ENCODE results near the gene CECR2.

Gene CECR2

GRCh38 chr22:17569971-17570511, 200.8 kb downstream of the CECR2 start:
- no peak for DNase-seq (ENCODE audit: low read depth in 2 of 2)

- DNase-seq (ENCODE audit: low read depth in 2 of 2) = no peak
Measured at GRCh38 chr22:17570851-17571631, 201.8 kb downstream of the CECR2 start.

- no peak for DNase-seq (ENCODE audit: low read depth in 2 of 2)
Measured at GRCh38 chr22:17575151-17575550, 205.9 kb downstream of the CECR2 start.

- DNase-seq (ENCODE audit: low read depth in 2 of 2) = no peak
Measured at GRCh38 chr22:17575681-17576080, 206.4 kb downstream of the CECR2 start.

- no peak for DNase-seq (ENCODE audit: low read depth in 2 of 2)
Measured at GRCh38 chr22:17576470-17576869, 207.2 kb downstream of the CECR2 start.

GRCh38 chr22:17578136-17578754, 209.0 kb downstream of the CECR2 start:
- DNase-seq (ENCODE audit: low read depth in 2 of 2) = no peak

GRCh38 chr22:17579535-17579981, 210.3 kb downstream of the CECR2 start:
- DNase-seq (ENCODE audit: low read depth in 2 of 2) = no peak

GRCh38 chr22:17580441-17581031, 211.3 kb downstream of the CECR2 start:
- DNase-seq (ENCODE audit: low read depth in 2 of 2) = no peak

GRCh38 chr22:17581056-17581455, 211.8 kb downstream of the CECR2 start:
- no peak for DNase-seq (ENCODE audit: low read depth in 2 of 2)

- DNase-seq (ENCODE audit: low read depth in 2 of 2) = no peak
Measured at GRCh38 chr22:17581631-17582030, 212.4 kb downstream of the CECR2 start.

GRCh38 chr22:17583151-17583550, 213.9 kb downstream of the CECR2 start:
- no peak for DNase-seq (ENCODE audit: low read depth in 2 of 2)

GRCh38 chr22:17586831-17587440, 217.7 kb downstream of the CECR2 start:
- DNase-seq (ENCODE audit: low read depth in 2 of 2) = no peak

- DNase-seq (ENCODE audit: low read depth in 2 of 2) = no peak
Measured at GRCh38 chr22:17587629-17588028, 218.4 kb downstream of the CECR2 start.

GRCh38 chr22:17588606-17589005, 219.3 kb downstream of the CECR2 start:
- no peak for DNase-seq (ENCODE audit: low read depth in 2 of 2)

- no peak for DNase-seq (ENCODE audit: low read depth in 2 of 2)
Measured at GRCh38 chr22:17589810-17590375, 220.6 kb downstream of the CECR2 start.

GRCh38 chr22:17590586-17590985, 221.3 kb downstream of the CECR2 start:
- DNase-seq (ENCODE audit: low read depth in 2 of 2) = no peak

GRCh38 chr22:17592201-17592600, 222.9 kb downstream of the CECR2 start:
- no peak for DNase-seq (ENCODE audit: low read depth in 2 of 2)

GRCh38 chr22:17596226-17596625, 227.0 kb downstream of the CECR2 start:
- no peak for DNase-seq (ENCODE audit: low read depth in 2 of 2)

GRCh38 chr22:17597217-17597616, 228.0 kb downstream of the CECR2 start:
- no peak for DNase-seq (ENCODE audit: low read depth in 2 of 2)

- DNase-seq (ENCODE audit: low read depth in 2 of 2) = no peak
Measured at GRCh38 chr22:17598318-17598717, 229.1 kb downstream of the CECR2 start.

- no peak for DNase-seq (ENCODE audit: low read depth in 2 of 2)
Measured at GRCh38 chr22:17601031-17601430, 231.8 kb downstream of the CECR2 start.

GRCh38 chr22:17603668-17604067, 234.4 kb downstream of the CECR2 start:
- DNase-seq (ENCODE audit: low read depth in 2 of 2) = no peak
